ENCODE measurements around the gene TIMM50.

The TIMM50 gene

GRCh38 chr19:39480337-39481228, at the start of gene TIMM50:
Gene TIMM50 (plus strand): TSS chr19:39480838. CDS start chr19:39480854, 16 bp downstream.
- ChIA-PET CTCF (interaction anchor here (0.6 kb wide), 1 partner anchor 82 kb away, joined by 4 read pairs; no protein-coding TSS in a partner anchor), POLR2A (ENCODE audit: low non-redundant PET) (interaction anchor here (0.6 kb wide), 1 partner anchor 488 kb away, joined by 8 read pairs; no protein-coding TSS in a partner anchor)
- TF ChIP-seq, protein P1, sequence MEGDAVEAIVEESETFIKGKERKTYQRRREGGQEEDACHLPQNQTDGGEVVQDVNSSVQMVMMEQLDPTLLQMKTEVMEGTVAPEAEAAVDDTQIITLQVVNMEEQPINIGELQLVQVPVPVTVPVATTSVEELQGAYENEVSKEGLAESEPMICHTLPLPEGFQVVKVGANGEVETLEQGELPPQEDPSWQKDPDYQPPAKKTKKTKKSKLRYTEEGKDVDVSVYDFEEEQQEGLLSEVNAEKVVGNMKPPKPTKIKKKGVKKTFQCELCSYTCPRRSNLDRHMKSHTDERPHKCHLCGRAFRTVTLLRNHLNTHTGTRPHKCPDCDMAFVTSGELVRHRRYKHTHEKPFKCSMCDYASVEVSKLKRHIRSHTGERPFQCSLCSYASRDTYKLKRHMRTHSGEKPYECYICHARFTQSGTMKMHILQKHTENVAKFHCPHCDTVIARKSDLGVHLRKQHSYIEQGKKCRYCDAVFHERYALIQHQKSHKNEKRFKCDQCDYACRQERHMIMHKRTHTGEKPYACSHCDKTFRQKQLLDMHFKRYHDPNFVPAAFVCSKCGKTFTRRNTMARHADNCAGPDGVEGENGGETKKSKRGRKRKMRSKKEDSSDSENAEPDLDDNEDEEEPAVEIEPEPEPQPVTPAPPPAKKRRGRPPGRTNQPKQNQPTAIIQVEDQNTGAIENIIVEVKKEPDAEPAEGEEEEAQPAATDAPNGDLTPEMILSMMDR (conservative IDR thresholded peaks at IDR 0.05; ENCODE audit: low read depth): no peak
- peak within 1 kb of the TSS; percentile 78 for H3K27ac ChIP-seq
- DNase-seq (ENCODE audit: low spot score): peak; percentile 91

DNA sequence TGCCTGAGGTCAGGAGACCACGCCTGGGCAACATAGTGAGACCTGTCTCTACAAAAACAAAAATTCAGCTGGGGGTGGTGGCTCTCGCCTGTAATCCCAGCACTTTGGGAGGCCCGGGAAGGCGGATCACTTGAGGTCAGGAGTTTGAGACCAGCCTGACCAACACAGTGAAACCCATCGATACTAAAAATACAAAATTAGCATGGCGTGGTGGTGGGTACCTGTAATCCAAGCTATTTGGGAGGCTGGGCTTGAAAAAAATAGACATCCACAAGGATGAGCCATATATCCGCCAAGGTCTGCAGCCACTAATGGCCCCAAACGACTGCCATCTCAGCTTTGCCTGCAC, 48.0 kb upstream of the TIMM50 start:
- H3K27ac ChIP-seq: peak overlapping the region; percentile 90

GRCh38 chr19:39433480-39434079, 47.1 kb upstream of the TIMM50 start:
- CTCF ChIA-PET: interaction anchor here (1.7 kb wide), 1 partner anchor 12 kb away, joined by 8 read pairs; the partner anchor contains the start of gene SUPT5H
- POLR2A ChIA-PET (ENCODE audit: low non-redundant PET): no interaction called here

More for the DNA sequence above, 48.0 kb upstream of the TIMM50 start:
- DNase-seq (ENCODE audit: low spot score): no peak
- TF ChIP-seq, protein P1 (conservative IDR thresholded peaks at IDR 0.05; ENCODE audit: low read depth): no peak
- POLR2A ChIA-PET (ENCODE audit: low non-redundant PET): interaction anchor here (0.6 kb wide), 2 partner anchors 17 to 55 kb away, joined by 3 read pairs; no protein-coding TSS in a partner anchor
- CTCF ChIA-PET: interaction anchor here (1.2 to 1.7 kb wide), 2 partner anchors 12 to 35 kb away, joined by 3 to 8 read pairs; partner anchors contain the start of gene SUPT5H

GRCh38 chr19:39434123-39435076, 46.2 kb upstream of the TIMM50 start:
- TF ChIP-seq, protein P1 (conservative IDR thresholded peaks at IDR 0.05; ENCODE audit: low read depth): no peak

More at GRCh38 chr19:39433480-39434079, 47.1 kb upstream of the TIMM50 start:
- TF ChIP-seq, protein P1 (conservative IDR thresholded peaks at IDR 0.05; ENCODE audit: low read depth): no peak
- H3K27ac ChIP-seq: peak overlapping the region; percentile 90
- DNase-seq (ENCODE audit: low spot score): no peak

DNA sequence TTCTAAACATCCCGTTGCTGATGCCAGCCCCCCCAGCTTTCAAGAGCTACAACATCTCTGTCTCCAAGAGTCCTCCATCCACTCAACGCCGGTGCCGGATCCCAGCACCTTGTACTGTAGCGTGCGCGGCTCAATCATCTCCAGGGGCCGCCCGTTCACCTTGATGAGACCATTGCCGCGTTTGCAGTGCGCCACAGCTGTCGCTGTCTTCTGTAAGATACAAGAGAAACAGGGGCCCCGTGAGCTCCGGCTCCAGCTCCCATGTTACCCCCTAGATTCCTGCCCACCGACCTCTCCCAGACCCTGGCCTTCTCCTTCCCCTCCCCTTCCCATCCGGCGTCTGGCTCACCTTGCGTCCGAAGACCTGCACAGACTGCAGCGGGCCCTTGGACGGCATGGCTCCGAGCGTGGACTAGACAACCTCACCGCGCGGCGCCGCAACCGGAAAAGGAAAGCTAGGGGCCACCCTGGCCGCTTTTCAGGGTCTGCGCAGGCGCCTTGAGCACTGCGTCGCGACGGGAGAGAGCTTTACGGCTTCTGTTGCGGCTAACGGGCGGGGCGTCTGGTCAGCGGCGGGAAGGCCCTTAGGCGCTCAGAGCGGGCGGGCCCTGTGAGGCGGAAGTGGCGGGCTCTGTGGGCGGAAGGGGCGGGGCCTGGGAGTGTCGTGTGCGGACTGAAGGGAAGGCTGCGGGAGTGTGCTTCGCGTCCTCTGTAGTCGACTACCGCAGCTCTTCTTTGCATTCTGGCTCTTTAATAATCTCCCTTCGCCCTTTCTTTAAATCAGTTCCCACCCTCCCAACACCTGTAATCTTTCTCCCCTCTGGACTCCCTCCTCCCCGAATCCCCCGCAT, 44.9 kb upstream of the TIMM50 start, which contains the start of gene RPS16:
Gene RPS16, minus strand, starts transcription at position 451 of the 851 bp plus-strand sequence. Its CDS starts 54 bp downstream, at position 397.
- peak within 1 kb of the TSS; percentile 90 for H3K27ac ChIP-seq
- DNase-seq (ENCODE audit: low spot score): peak; percentile 88
- POLR2A ChIA-PET (ENCODE audit: low non-redundant PET): interaction anchor here (0.5 to 1.3 kb wide), 21 partner anchors 8 to 1184 kb away, joined by 3 to 10 read pairs (median 4); partner anchors contain the start of genes MED29, PAF1, PLEKHG2 and SAMD4B
- CTCF ChIA-PET: interaction anchor here (0.5 to 1.6 kb wide), 8 partner anchors 19 to 1336 kb away, joined by 3 to 8 read pairs (median 4); partner anchors contain the start of genes EID2B and PLEKHG2
- TF ChIP-seq, protein P1 (conservative IDR thresholded peaks at IDR 0.05; ENCODE audit: low read depth): no peak

More at GRCh38 chr19:39434123-39435076, 46.2 kb upstream of the TIMM50 start:
- ChIA-PET CTCF (interaction anchor here (0.9 to 1.6 kb wide), 3 partner anchors 23 to 40 kb away, joined by 4 to 6 read pairs (median 4); partner anchors contain the start of gene PLEKHG2), POLR2A (ENCODE audit: low non-redundant PET) (interaction anchor here (0.5 to 1.1 kb wide), 2 partner anchors 10 to 20 kb away, joined by 3 to 6 read pairs; no protein-coding TSS in a partner anchor)
- H3K27ac ChIP-seq: peak overlapping the region; percentile 90
- no peak for DNase-seq (ENCODE audit: low spot score)

All from RWPE1 (cell line).